ENCODE data around the gene SNED1.

SNED1 gene

GRCh38 chr2:241033336-241033987 lies 35.0 kb downstream of the SNED1 start:
- H3K27me3 ChIP-seq (ENCODE audit: insufficient read depth, poor library complexity, severe bottlenecking): peaks cover 18% of the 10 kb centered on the region
- no peak overlapping the region for H3K27ac ChIP-seq (replicated peaks)
- no peak overlapping the region for H3K4me3 ChIP-seq (replicated peaks; ENCODE audit: insufficient read depth, low read length)
- no peak for DNase-seq (ENCODE audit: low read depth in 1 of 2, low spot score in 1 of 2)
- TF ChIP-seq REST (IDR thresholded peaks at IDR 0.05; ENCODE audit: insufficient replicate concordance, low read depth) (no peak), POLR2AphosphoS5 (IDR thresholded peaks at IDR 0.05; ENCODE audit: low read depth) (no peak), GABPA (IDR thresholded peaks at IDR 0.05; ENCODE audit: low read depth) (no peak), CTCF (IDR thresholded peaks at IDR 0.05; ENCODE audit: insufficient read depth, low read length) (no peak), SPI1 (IDR thresholded peaks at IDR 0.05; ENCODE audit: borderline replicate concordance, low read depth) (no peak)

GRCh38 chr2:241033994-241034393 lies 35.6 kb downstream of the SNED1 start:
- TF ChIP-seq GABPA (IDR thresholded peaks at IDR 0.05; ENCODE audit: low read depth) (no peak), CTCF (IDR thresholded peaks at IDR 0.05; ENCODE audit: insufficient read depth, low read length) (no peak), POLR2AphosphoS5 (IDR thresholded peaks at IDR 0.05; ENCODE audit: low read depth) (no peak), REST (IDR thresholded peaks at IDR 0.05; ENCODE audit: insufficient replicate concordance, low read depth) (no peak), SPI1 (IDR thresholded peaks at IDR 0.05; ENCODE audit: borderline replicate concordance, low read depth) (no peak)
- H3K4me3 ChIP-seq (replicated peaks; ENCODE audit: insufficient read depth, low read length): no peak overlapping the region
- peaks cover 19% of the 10 kb centered on the region for H3K27me3 ChIP-seq (ENCODE audit: insufficient read depth, poor library complexity, severe bottlenecking)
- no peak overlapping the region for H3K27ac ChIP-seq (replicated peaks)
- no peak for DNase-seq (ENCODE audit: low read depth in 1 of 2, low spot score in 1 of 2)

GRCh38 chr2:241034490-241035141 lies 36.2 kb downstream of the SNED1 start:
- H3K27ac ChIP-seq (replicated peaks): no peak overlapping the region
- DNase-seq (ENCODE audit: low read depth in 1 of 2, low spot score in 1 of 2): no peak
- H3K4me3 ChIP-seq (replicated peaks; ENCODE audit: insufficient read depth, low read length): no peak overlapping the region
- H3K27me3 ChIP-seq (ENCODE audit: insufficient read depth, poor library complexity, severe bottlenecking): peaks cover 21% of the 10 kb centered on the region
- TF ChIP-seq CTCF (IDR thresholded peaks at IDR 0.05; ENCODE audit: insufficient read depth, low read length): no peak
- TF ChIP-seq SPI1 (IDR thresholded peaks at IDR 0.05; ENCODE audit: borderline replicate concordance, low read depth): no peak
- TF ChIP-seq REST (IDR thresholded peaks at IDR 0.05; ENCODE audit: insufficient replicate concordance, low read depth): no peak
- no peak for TF ChIP-seq GABPA (IDR thresholded peaks at IDR 0.05; ENCODE audit: low read depth)
- no peak for TF ChIP-seq POLR2AphosphoS5 (IDR thresholded peaks at IDR 0.05; ENCODE audit: low read depth)
